Aorta (tissue), 5 donors: Measurements from ENCODE around the gene CCR3. TPM values are rescaled to one million over a fixed set of nuclear protein-coding genes. Genes with fewer than 3 reads are reported as not detected.

Experiments used
- ATAC-seq: fragments of 200-7000 bp; cut with Tn5 transposase; one replicate; pipeline ENCODE4 v1.9.1; 2022; ENCODE audit warnings: moderate library complexity; ENCODE audit not compliant: low FRiP score
- DNase-seq, 2 donors: peaks; one replicate each; pipeline ENCODE4 v3.0.0-alpha.2; 2020
- H3K27ac ChIP-seq, 2 donors: one replicate each; pipeline ENCODE4 v1.5.1; 2013; ENCODE audit warnings: low read length in 2 of 2, mild to moderate bottlenecking in 2 of 2, moderate library complexity in 2 of 2, control low read depth in 1 of 2, inconsistent platforms in 1 of 2, low read depth in 1 of 2
- H3K27me3 ChIP-seq, 2 donors: one replicate each; pipeline ENCODE4 v1.6.1; 2013; ENCODE audit warnings: control low read depth in 1 of 2, low read length in 1 of 2, mild to moderate bottlenecking in 1 of 2, moderate library complexity in 1 of 2; ENCODE audit not compliant: insufficient read depth in 2 of 2, control insufficient read depth in 1 of 2
- H3K36me3 ChIP-seq, 2 donors: one replicate each; pipeline ENCODE4 v1.6.1; 2013; ENCODE audit warnings: control low read depth in 1 of 2, low read length in 1 of 2, mild to moderate bottlenecking in 1 of 2; ENCODE audit not compliant: insufficient read depth in 2 of 2, control insufficient read depth in 1 of 2
- H3K4me1 ChIP-seq, 2 donors: one replicate each; pipeline ENCODE4 v1.6.1; 2013; ENCODE audit warnings: low read length in 2 of 2, control low read depth in 1 of 2, mild to moderate bottlenecking in 1 of 2, moderate library complexity in 1 of 2; ENCODE audit not compliant: insufficient read depth in 2 of 2, control insufficient read depth in 1 of 2
- H3K4me3 ChIP-seq, 2 donors: one replicate each; pipeline ENCODE4 v1.5.1; 2013; ENCODE audit warnings: low read length in 2 of 2, control low read depth in 1 of 2, mild to moderate bottlenecking in 1 of 2
- H3K9me3 ChIP-seq: one replicate; pipeline ENCODE4 v1.6.1; 2013; ENCODE audit warnings: mild to moderate bottlenecking, low read length; ENCODE audit not compliant: control insufficient read depth
- WGBS, 2 donors: extraction: QIAGEN DNeasy Blood & Tissue Kit; methylation state at CpG; one replicate each; pipeline ENCODE4 v1.1.7; 2013; 5-methylcytosine and 5-hydroxymethylcytosine counted together
- intact Hi-C, 2 donors: fragments of 100-400 bp; cut with DNase I; formaldehyde crosslinking; loops; one replicate each; pipeline versions ENCODE4 v1.14.2 to v1.15.0; 2022
- polyA plus RNA-seq, 2 donors: library from polyadenylated mRNA; stranded (reverse); fragments of 200-250 nt; gene quantifications; one replicate each; pipeline ENCODE4 v1.2.3, GENCODE V29; 2013
- total RNA-seq, 2 donors: library from RNA; stranded (reverse); fragmentation: NEBNext Ultra II Directional; extraction: Animal tissue kit (Norgen Biotek cat#: 25700); gene quantifications; one replicate each; pipeline ENCODE4 v1.2.1, GENCODE V29; 2021
- donor health status: healthy with polysubstance abuse.
- donor health status: Bipolar disorder and iron deficiency.
- donor health status: DM: no; HTN: no; CAD: no.
- donor health status: DM: no; HTN: no; CAD: no.
- donor health status: DM: yes; HTN: yes; CAD: no.

Gene CCR3
- total and polyA plus RNA-seq, 4 donors = 0.29 TPM; not detected in 3

- no peak for ATAC-seq
- Histone ChIP-seq H3K36me3 (no peaks in the 10 kb centered on the region), H3K27ac (no peak overlapping the region), H3K27me3 (no peaks in the 10 kb centered on the region), H3K4me1 (no peaks in the 10 kb centered on the region), H3K9me3 (peaks cover 1% of the 10 kb centered on the region), H3K4me3 (no peak overlapping the region)
- DNase-seq = no peak
- intact Hi-C loops = no loop called here
- WGBS, 2 donors = 73 to 78% methylated on average over 1 of the region's 1 CpG
Observed at GRCh38 chr3:46214751-46215352, 27.4 kb upstream of the CCR3 start.

GRCh38 chr3:46215810-46216414 is 26.3 kb upstream of the CCR3 start:
- no peak overlapping the region for H3K27ac ChIP-seq
- H3K4me3 ChIP-seq = no peak overlapping the region
- peaks cover 1% of the 10 kb centered on the region for H3K9me3 ChIP-seq
- H3K36me3 ChIP-seq = no peaks in the 10 kb centered on the region
- no peaks in the 10 kb centered on the region for H3K4me1 ChIP-seq
- intact Hi-C loops = no loop called here
- ATAC-seq (no peak), DNase-seq (no peak)
- 57 to 63% methylated on average over 4 of the region's 4 CpGs for WGBS, 2 donors
- no peaks in the 10 kb centered on the region for H3K27me3 ChIP-seq

- Histone ChIP-seq H3K4me1 (no peaks in the 10 kb centered on the region), H3K4me3 (no peak overlapping the region), H3K9me3 (peaks cover 1% of the 10 kb centered on the region), H3K36me3 (no peaks in the 10 kb centered on the region), H3K27me3 (no peaks in the 10 kb centered on the region), H3K27ac (no peak overlapping the region)
- intact Hi-C loops = no loop called here
- no peak for DNase-seq
- no peak for ATAC-seq
- WGBS, 2 donors = 83 to 84% methylated on average over 2 of the region's 2 CpGs
Observed at GRCh38 chr3:46218196-46218709, 24.0 kb upstream of the CCR3 start.

GRCh38 chr3:46221391-46221790 is 20.9 kb upstream of the CCR3 start:
- H3K36me3 ChIP-seq = no peaks in the 10 kb centered on the region
- intact Hi-C loops = no loop called here
- no peaks in the 10 kb centered on the region for H3K27me3 ChIP-seq
- H3K4me3 ChIP-seq = no peak overlapping the region
- no peaks in the 10 kb centered on the region for H3K4me1 ChIP-seq
- no peaks in the 10 kb centered on the region for H3K9me3 ChIP-seq
- H3K27ac ChIP-seq = no peak overlapping the region
- DNase-seq (no peak), ATAC-seq (no peak)
- WGBS, 2 donors = 57 to 60% methylated on average over 4 of the region's 4 CpGs

- no peaks in the 10 kb centered on the region for H3K9me3 ChIP-seq
- H3K4me3 ChIP-seq = no peak overlapping the region
- intact Hi-C loops = no loop called here
- no peak overlapping the region for H3K27ac ChIP-seq
- no peaks in the 10 kb centered on the region for H3K4me1 ChIP-seq
- no peaks in the 10 kb centered on the region for H3K36me3 ChIP-seq
- no peak for ATAC-seq
- WGBS, 2 donors = 53 to 72% methylated on average over 1 of the region's 1 CpG
- DNase-seq = no peak
- H3K27me3 ChIP-seq = no peaks in the 10 kb centered on the region
Observed at GRCh38 chr3:46221938-46222337, 20.3 kb upstream of the CCR3 start.

- no peaks in the 10 kb centered on the region for H3K27me3 ChIP-seq
- DNase-seq (no peak), ATAC-seq (no peak)
- 63 to 66% methylated on average over 7 of the region's 7 CpGs for WGBS, 2 donors
- H3K4me1 ChIP-seq = no peaks in the 10 kb centered on the region
- no peaks in the 10 kb centered on the region for H3K9me3 ChIP-seq
- H3K36me3 ChIP-seq = no peaks in the 10 kb centered on the region
- H3K27ac ChIP-seq = no peak overlapping the region
- no peak overlapping the region for H3K4me3 ChIP-seq
- intact Hi-C loops = no loop called here
Observed at GRCh38 chr3:46222435-46223161, 19.7 kb upstream of the CCR3 start.

GRCh38 chr3:46228260-46229242 is 13.7 kb upstream of the CCR3 start:
- Histone ChIP-seq H3K27ac (no peak overlapping the region), H3K9me3 (no peaks in the 10 kb centered on the region), H3K4me3 (no peak overlapping the region), H3K27me3 (no peaks in the 10 kb centered on the region), H3K4me1 (no peaks in the 10 kb centered on the region), H3K36me3 (no peaks in the 10 kb centered on the region)
- DNase-seq (no peak), ATAC-seq (no peak)
- 77 to 80% methylated on average over 5 of the region's 5 CpGs for WGBS, 2 donors
- intact Hi-C loops = no loop called here

- ATAC-seq (no peak), DNase-seq (no peak)
- no peaks in the 10 kb centered on the region for H3K9me3 ChIP-seq
- H3K36me3 ChIP-seq = no peaks in the 10 kb centered on the region
- H3K27me3 ChIP-seq = no peaks in the 10 kb centered on the region
- H3K4me1 ChIP-seq = no peaks in the 10 kb centered on the region
- WGBS, 2 donors = 79 to 83% methylated on average over 5 of the region's 5 CpGs
- H3K4me3 ChIP-seq = no peak overlapping the region
- intact Hi-C loops = no loop called here
- H3K27ac ChIP-seq = no peak overlapping the region
Observed at GRCh38 chr3:46231323-46231722, 10.9 kb upstream of the CCR3 start.
